HG03439 (cell line): ENCODE data around the gene CGREF1.

Experiments used
- ATAC-seq: cut with Tn5 transposase; IDR thresholded peaks from one replicate; pipeline ENCODE4 v1.9.1; 2021; ENCODE audit warnings: mild to moderate bottlenecking, moderate library complexity; ENCODE audit not compliant: unreplicated experiment

The CGREF1 gene

DNA sequence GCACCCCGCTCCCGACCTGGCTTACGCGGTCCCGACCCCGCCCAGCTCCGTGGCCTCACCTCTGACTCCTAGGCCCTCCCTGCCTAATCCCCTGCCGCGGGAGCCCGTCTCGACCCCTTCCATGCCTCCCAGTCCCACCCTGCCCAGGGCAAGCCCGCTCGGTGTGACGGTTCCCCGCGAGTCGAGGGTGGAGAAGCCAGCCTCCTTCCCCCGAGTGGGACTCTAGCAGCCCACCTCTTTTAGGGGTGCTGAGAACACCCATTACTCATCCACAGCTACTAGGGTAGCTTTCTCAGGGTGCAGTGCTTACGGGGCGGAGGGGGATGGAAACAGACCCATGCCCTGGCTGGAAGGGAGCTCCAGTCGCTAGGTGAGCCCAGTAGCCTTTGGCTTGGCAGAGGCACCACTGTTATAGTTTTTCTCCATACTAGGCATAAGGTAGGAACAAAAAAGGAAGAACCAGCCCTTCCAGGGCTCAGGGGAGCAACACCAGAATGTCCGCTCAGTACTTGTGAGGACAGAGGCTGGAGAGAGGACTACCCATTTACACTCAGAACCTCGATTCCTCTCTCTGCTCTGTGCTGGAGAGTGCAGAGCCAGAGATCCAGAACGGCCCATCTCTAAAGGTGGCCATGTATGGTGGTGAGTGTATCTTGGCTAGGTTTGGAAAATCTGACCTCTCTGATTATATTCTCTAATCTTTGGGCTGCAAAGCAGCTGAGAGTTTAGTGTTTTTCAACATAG, 66.9 kb downstream of the CGREF1 start:
- no peak for ATAC-seq

DNA sequence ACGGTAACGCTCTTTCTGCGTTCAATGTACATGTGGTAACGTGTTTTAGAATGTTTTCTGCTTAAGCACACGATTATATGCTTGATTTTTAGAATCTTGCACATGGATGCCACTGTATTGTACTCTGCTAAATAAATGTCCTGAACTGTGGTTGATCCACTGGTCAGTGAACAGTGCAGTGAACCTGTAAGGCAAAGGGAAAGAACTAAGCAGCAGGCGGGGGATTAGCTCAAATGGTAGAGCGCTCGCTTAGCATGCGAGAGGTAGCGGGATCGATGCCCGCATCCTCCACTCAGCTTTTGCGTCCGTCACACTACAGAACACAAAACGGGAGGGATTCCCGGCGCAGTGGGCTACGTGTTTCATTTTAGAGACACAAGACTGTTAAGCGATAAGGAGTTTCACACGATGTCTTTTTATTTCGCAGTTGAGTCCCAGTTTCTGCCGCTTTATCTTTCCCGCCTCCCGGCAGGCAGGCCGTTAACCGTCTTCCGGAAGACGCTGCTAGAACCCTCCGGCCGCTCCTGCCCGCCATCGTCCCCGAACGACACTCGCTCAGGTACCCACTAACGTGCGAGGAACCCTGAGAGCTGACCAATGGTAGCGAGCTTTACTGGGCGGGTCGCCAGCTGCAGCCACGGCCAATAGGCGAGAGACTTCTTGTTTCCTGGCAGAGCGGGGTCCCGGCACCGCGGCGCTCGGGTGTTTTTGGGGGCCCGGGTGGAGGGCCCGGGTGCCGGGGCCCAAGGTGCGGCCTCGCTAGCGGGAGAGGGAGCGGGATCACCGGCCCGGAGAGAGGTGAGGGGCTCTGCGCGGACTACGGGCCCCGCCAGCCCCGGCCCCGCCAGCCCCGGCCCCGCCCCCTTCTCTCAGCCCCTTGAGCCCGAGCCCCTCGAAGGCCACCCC, 67.7 kb downstream of the CGREF1 start, which contains the start of gene AGBL5:
Gene AGBL5, plus strand, starts transcription at position 673 of the 906 bp plus-strand sequence. CDS start 1,291 bp downstream, outside the sequence.
- peak; percentile 71 for ATAC-seq
